GM18520 (cell line): ENCODE measurements around the gene SHC4.
"Not testable (repeated sequence)": the region's sequence is repeated elsewhere in the genome, so short reads cannot be mapped to it uniquely, and the experiment has no call there.

ENCODE experiments used
- ATAC-seq: cut with Tn5 transposase; IDR thresholded peaks from one replicate; pipeline ENCODE4 v1.9.1; 2021; ENCODE audit not compliant: unreplicated experiment

The SHC4 gene

DNA sequence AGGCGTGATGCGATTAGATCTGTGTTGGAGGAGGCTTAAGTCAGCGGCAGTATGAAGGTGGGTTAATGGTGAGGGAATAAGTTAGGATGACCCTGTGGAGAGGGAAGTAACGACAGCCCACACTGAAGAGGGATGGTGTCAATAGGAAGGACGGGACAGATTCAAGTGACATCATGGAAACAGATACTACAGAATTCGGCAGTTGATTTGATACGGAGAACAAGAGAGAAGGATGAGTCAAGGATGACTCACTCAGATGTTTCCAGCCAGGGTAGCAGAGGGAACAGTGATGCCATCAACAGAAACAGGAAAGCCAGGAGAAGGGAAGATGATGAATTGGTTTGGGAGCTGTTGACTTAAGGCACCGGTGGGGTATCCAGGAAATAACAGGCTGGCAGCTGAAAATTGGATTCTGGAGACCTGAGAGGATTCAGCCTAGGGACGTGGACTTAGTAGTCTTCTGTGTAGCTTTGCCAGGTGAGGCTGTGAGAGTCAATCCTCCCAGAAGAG is 38.0 kb downstream of the SHC4 start:
- no peak for ATAC-seq

DNA sequence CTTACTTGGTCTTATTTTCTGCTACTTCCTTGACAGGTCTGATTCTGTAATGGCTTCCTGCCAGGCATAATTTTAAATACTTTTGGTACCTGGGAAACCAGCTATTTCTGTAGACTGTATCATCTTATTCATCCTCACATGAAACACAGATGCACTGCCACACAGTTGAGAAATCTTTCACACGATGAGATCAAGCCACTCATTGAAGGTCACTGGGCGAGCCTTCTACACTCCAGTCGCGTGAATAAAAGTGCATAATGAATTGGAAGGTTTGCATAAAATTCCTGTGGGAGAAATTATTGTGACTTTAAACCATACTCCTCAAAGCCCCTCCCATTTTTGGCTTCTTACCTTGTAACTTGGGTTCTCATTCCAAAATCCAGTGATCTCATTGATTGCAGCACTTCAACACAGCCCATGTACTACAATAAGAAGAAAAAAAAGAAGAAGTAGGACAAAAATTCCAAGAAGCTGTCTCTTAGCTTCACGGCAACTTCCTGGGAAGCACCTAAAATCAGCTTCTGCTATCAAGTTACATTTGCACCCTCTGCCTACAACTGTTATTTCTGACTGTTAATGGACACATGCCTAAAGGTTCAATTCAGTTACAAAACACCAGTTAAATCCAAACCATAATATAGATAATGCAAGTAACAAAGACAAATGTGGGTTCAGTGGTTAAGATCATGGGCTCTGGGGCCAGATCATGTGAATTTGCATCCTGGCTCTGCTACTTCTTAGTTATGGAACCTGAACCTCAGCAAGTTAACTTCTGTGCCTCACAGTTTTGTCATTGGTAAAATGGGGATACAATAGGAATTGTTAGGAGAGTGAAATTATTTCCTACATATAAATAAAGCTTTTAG is 39.0 kb downstream of the SHC4 start:
- no peak for ATAC-seq

DNA sequence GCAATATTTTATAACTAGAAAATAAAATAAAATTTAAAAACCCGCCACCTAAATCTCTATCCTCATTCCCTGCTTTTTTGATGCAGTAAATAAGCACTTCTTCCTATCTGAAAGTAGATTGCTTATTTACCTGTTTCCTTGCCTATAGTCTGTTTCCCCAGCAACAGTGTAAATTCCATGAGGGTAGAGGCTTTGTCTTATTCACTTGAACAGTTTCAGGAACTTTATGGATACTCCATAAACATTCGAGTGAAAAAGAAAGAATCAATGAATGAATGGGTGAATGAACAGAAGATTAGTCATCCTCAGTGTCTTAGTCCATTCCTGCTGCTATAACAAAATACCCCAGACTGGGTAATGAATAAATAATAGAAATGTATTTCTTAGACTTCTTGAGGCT is 41.7 kb downstream of the SHC4 start:
- ATAC-seq: no peak

DNA sequence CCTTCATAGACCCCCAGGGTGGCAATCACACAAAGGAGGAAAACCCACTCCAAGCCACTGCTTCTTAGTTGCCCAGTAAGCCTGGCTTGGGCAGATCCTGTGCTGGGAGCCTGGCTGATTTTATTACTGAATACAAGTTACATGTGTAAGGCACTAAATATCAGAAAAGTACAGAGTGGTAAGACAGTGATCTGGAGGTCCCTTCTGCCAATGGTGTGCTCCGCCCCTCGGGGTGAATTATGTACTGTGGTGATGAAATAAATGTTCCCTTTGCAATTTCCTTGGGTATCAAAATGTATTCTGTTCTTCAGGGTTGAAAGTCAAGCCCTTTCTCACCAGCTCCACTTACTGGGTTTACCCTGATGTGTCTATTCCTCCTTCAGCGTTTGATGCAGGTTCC is 47.0 kb downstream of the SHC4 start:
- no peak for ATAC-seq

DNA sequence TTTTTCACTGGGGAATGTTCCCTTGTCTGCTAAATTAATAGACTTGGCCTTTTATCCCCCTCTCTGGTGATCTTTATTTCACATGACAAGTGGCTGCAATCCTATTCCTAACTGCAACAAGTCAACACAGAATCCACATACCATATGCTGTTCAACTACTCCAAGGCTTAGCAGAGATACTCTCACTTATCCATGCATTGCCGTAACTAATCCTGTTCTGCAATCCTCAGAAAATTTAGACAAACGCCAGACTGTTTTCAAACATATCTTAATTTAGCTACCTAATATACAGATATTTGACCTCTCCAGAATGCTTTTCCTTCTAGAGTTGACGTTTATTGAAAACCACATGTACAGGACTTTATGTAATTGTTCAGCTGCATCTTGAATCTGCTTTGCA is 47.9 kb downstream of the SHC4 start:
- ATAC-seq: no peak

DNA sequence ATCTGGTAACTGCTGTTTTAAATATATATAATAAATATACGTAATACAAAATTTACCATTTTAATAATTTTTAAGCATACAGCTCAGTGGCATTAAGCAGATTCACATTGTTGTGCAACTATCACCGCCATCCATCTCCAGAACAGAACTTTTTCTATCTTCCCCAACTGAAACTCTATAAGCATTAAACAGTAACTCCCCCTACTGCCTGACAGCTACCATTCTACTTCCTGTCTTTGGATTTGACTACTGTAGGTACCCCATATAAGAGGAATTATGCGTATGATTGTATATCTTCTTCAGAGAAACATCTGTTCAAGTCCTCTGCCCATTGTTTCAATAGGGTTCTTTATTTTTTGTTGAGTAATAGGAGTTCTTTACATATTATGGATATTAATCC is 49.0 kb downstream of the SHC4 start:
- no peak for ATAC-seq

DNA sequence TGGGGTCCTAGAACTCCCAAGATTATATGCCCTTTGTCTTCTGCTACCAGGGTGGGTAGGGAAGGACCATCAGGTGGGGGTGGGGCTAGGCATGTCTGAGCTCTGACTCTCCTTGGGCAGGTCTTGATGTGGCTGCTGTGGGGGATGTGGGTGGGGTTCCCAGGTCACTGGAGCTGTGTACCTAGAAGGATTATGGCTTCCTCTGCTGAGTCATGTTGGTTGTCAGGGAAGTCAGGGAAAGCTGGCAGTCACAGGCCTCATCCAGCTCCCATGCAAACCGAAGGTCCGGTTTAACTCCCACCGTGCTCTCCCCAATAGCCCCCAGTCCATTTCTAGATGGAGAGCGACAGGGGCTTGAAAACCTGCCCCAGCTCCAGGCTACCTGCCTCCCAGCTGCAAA is 50.6 kb downstream of the SHC4 start:
- ATAC-seq: no peak

DNA sequence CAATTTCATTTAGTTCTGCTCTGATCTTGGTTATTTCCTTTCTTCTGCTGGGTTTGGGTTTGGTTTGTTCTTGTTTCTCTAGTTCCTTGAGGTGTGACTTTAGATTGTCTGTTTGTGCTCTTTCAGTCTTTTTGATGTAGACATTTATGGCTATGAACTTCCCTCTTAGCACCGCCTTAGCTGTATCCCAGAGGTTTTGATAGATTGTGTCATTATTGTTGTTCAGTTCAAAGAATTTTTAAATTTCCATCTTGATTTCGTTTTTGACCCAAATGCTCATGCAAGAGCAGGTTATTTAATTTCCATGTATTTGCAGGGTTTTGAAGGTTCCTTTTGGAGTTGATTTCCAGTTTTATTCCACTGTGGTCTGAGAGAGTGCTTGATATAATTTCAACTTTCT is 53.2 kb downstream of the SHC4 start:
- ATAC-seq: not testable (repeated sequence)

DNA sequence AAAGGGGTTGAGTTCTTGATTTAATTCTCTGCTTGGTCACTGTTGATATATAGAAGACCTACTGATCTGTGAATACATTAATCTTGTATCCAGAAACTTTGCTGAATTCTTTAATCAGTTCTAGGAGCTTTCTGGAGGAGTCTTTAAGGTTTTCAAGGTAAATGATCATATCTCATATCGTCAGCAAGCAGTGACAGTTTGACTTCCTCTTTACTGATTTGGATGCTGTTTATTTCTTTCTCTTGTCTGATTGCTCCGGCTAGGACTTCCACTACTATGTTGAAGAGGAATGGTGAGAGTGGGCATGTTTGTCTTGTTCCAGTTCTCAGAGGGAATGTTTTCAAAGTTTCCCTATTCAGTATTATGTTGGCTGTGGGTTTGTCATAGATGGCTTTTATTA is 54.4 kb downstream of the SHC4 start:
- not testable (repeated sequence) for ATAC-seq

DNA sequence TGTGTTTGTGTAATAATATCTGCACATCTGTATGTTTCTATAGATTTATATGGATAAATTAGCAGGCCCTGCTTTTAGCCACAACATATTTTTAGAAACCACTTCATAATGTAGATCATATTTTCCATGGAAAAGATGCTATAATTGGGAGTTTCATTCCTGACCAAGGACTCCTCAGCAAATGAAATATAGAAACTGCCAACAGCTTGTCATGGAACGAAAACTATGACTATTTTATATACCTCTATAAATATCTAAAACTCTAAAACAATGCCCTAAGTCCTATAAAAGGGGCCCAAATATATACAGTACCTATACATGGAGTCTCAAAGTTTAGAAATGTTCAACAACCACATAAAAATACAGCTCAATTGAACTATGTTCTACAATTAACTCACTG is 57.9 kb downstream of the SHC4 start:
- ATAC-seq: no peak

DNA sequence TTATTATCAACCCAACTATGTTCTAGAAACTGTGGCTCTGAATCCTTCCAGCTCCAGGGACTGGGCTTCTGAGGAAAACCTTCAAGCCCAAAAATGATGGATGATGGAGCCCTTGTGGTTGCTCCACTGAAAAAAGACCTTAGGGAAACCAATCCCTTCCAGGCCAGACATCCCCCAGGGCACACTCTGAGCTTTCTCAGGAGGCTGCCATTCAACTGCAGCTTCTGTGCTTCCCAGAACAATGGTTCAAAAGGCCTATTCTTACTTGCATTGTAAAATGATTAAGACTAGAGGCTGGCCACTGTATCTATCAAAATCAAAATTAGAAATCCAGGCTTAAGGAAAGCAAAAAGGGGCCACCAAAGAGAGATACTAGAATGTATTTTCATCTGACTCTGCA is 58.5 kb downstream of the SHC4 start:
- no peak for ATAC-seq

DNA sequence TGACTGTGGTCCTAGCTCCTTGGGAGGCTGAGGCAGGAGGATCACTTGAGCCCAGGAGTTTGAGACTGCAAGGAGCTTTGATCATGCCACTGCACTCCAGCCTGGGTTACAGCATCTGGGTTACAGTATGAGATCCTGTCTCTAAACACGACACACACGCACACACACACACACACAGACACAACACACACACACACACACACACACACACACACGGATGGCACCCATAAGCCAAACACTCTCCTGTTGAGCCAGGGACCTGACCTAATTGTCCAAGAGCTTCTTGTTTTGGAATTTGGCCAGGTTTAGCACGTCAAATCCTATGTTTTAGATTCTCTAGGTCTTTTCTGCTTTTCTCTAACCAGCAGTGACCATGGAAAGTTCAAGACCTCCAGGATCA is 59.0 kb downstream of the SHC4 start:
- ATAC-seq: no peak

DNA sequence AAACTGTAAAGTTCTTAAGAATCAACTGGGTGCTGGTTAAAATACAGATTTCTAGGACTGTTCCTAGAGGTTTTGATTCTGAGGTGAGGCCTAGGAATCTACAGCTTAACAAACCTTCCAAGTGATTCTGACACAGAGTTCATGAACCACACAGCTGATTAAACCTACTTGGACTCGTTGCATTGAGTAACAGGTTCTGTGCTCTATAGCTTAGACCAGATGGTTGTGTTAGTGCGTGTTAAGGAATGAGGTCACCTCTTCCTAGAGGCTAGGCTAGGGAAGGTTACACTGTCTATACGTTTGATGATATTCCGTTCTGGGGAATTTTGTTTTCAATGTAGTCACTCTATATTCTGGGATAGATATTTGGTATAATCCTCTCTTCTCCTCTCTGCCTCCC is 63.9 kb downstream of the SHC4 start:
- no peak for ATAC-seq

DNA sequence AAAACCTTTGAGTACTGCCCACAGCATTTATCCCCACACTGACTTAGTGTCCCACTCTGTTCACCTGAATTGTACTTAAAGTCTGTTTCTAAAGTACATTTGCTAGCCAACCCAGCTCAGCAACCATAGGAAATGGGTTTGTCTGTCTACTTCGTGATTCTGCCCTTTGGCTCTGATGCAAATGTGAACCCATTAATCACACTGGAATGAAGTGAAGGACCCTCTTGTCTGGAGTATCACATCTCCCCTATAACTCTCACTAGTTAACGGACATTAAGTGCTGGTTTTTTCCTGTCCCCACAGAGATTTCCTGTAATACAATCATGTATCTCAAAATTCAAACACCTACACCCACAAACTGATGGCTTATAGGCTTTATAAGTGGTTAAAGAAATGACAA is 65.3 kb downstream of the SHC4 start:
- ATAC-seq: no peak

DNA sequence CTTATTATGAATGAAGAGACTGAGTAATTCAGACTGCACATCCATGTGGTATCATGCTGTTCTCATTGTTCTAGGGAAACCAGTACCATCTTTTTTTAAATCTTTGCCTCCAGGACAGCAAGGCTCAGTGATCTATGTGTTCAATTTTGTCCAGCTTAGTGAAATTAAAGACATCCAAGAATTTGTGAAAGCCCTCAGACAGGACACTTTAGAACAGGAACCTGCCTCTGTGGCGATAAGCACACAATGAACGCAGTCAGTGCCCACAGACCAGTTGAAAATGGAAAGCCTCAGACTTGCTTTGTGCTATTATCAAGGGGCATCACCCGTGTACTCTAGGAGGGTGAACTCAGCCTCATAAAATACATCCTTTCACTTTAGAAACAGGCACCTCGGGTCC is 65.7 kb downstream of the SHC4 start:
- ATAC-seq: no peak

DNA sequence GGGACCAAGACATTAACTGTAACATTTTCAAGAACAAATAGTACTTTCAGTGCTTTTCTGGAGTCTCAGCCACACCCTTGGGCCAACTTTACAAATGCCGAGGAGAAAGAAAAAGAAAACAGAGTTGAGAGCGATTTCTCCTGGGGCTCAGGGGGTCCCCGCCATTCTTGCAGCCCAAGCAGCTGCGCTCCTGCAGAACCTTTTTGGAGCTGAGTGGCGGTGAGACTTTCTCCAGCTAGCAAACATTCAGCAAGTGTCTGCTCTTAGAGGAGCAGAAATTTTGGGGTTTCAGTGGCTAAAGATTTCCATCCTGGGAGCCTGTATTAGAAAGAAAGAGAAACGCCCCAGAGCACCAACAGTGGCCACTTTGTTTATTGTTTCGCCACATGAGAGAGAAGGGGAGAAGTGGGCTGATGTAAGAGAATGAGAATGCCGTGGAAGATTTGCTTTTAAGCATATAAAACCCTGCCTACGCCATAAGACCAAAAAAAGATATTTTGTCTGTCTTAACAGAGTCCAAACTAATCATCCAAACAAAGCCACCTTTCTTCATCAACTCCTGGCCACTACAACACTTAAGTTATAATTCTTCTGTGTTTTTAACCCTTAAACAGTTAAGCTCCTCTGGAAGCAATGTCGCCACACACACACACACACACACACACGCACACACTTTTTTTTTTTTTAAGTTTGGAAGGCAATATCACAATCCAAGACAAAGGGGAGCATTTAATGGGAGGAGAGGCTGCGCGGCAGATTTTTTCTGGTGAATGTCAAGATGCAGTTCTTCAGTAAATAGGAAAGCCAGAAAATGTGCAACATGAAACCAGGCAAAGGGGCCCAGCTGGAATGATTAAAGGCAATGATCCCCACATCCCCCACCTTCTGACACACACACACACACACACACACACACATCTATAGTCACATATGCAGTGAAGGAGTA is 66.6 kb downstream of the SHC4 start:
- no peak for ATAC-seq

DNA sequence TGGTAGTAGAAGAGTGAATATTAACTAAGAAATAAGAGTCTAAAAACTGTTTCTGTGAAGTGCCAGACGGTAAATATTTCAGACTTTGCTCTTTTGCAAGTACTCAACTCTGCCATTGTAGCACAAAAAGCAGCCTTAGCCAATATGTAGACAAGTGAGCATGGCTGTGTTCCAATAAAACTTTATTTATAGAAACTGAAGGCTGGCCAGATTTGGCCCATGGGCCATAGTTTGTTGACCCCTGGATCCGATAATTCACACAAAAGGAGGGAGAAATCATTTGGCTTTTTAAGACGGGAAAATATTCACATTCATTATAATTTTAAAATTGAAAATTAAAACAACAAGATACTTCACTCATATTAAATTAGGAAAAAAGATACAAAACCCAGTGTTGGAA is 70.4 kb downstream of the SHC4 start:
- no peak for ATAC-seq

DNA sequence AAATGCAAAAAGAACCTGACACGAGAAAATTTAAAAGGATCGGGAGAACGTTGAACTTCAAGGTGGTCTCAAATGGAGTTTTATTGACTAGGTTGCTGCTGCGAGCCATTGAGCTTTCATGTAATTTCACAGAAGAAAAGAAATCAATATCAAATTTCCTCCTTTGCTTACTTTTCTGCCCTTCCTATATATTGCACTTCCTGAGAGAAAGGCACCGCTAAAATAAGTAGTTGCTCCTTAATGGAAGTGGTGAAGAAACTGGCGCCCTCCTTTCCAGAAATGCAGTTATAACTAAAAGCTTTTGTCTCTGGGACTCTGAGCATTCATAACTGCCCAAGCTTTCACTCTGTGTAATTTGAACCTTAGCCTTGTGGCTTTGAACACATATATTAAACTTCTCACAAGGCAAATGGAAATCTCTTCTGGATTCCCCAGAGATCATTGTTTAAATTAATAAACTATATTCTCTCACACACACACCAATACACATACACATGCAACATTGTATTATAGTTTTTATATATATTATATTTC is 72.4 kb downstream of the SHC4 start:
- ATAC-seq: no peak

DNA sequence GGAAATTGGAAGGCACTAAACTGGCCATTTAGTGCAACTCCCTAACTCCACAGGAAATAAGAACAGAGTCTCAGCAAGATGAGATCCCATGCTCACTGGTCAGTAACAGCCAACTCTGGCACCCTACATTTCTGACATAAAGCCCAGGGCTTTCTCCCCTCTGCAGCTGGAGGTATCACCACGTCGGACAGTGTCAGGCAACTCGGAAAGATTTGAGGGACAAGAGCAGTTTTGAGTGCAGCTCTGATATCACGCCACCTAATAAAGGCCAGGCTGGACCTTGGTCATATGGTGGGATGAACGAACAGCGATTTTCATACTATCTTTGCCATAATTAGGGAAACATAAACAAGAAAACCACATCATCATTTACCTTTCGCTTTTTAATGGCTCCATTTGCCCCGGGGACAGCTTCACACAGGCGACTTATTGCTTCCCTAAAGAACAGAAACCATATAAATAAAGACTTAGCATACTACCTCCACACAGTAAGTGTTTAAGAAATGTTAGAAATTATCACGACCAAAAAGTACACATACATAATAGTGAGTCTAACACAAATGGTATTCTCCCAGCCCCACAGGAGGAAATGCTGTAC is 73.2 kb downstream of the SHC4 start:
- no peak for ATAC-seq

DNA sequence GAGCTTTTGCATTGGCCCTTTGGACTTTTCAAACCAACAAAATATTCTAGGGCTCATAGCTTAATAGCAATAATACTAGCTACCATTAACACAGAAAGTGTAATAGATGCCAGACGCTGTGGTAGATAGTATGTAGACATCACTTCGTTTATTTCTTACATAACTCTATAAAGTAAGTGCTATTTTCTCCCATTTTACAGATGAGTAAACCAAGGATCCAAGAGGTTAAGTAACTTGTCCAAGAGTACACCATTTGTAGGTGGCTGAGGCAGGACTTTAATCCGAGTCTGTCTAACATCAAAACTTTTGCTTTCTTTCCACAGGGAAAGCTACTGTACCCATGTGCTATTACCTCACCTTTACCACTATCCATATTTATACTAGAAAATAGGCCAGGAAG is 73.8 kb downstream of the SHC4 start:
- no peak for ATAC-seq

DNA sequence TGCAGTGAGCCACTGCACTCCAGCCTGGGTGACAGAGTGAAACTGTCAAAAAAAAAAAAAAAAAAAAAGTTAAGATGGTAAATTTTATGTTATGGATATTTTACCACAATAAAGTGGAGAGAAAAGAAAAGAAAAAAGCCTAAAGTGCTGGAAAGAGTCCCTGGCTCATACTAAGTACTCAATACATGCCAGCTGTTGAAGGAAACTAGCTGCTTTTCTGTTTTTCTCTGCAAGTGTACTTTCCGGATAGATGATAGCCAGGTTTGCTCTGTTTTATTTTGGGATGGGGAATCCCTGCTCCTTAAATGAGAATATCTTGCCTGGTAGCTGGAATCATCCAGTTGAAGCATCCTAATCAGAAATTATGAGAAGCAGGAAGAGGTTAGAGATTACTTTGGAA is 74.9 kb downstream of the SHC4 start:
- no peak for ATAC-seq
